ENCODE results near the gene ZC3H13. TPM values are rescaled to one million over a fixed set of nuclear protein-coding genes. Genes with fewer than 3 reads are reported as not detected.

ZC3H13 gene
- total and polyA plus RNA-seq, 2 of the 4 experiments (the other 2 are of a cell fraction): 7.7 to 10.8 TPM

- CTCF ChIA-PET: interaction anchor here (0.9 kb wide), 1 partner anchor 19 kb away, joined by 3 read pairs; no protein-coding TSS in a partner anchor
- Histone ChIP-seq H4K91ac (ENCODE audit: insufficient read depth, low read depth, low read length) (no peak overlapping the region), H3K9me3 (ENCODE audit: control insufficient read depth, insufficient read depth, low read length) (no peaks in the 10 kb centered on the region), H3K4me3 (ENCODE audit: insufficient read depth, low read depth, low read length) (no peak overlapping the region), H4K20me1 (ENCODE audit: insufficient read depth, low read length) (no peaks in the 10 kb centered on the region), H3K79me1 (ENCODE audit: low read depth in 1 of 2, low read length in 2 of 2) (no peaks in the 10 kb centered on the region), H2BK5ac (ENCODE audit: low read depth, low read length, poor library complexity, severe bottlenecking) (no peak overlapping the region), H4K5ac (ENCODE audit: low read depth, low read length) (no peak overlapping the region), H3K4me1 (ENCODE audit: control insufficient read depth, insufficient read depth, low read length) (no peaks in the 10 kb centered on the region), H3K14ac (replicated peaks; ENCODE audit: low read depth, low read length) (no peak overlapping the region), H3K27ac (ENCODE audit: insufficient read depth, low read length) (no peak overlapping the region), H3K9me1 (ENCODE audit: insufficient read depth, low read length) (no peaks in the 10 kb centered on the region; the same call in 1 of the 2 replicates), H4K8ac (ENCODE audit: low read depth in 2 of 2, low read length in 2 of 2) (no peak overlapping the region), H3K36me3 (ENCODE audit: control insufficient read depth, insufficient read depth, low read length) (no peaks in the 10 kb centered on the region), H2AK5ac (ENCODE audit: low read depth, low read length) (no peak overlapping the region), H2BK15ac (ENCODE audit: low read depth, low read length) (no peak overlapping the region), H2AFZ (replicated peaks; ENCODE audit: low read length, poor library complexity) (no peak overlapping the region), H3K27me3 (ENCODE audit: control insufficient read depth, insufficient read depth, low read length) (peaks cover 16% of the 10 kb centered on the region), H3K9ac (ENCODE audit: low read depth, low read length) (no peak overlapping the region), H3K18ac (ENCODE audit: low read depth, low read length) (no peak overlapping the region), H3K4ac (ENCODE audit: low read depth, low read length) (no peak overlapping the region), H2BK20ac (ENCODE audit: low read depth, low read length) (no peak overlapping the region), H2BK120ac (ENCODE audit: low read depth, low read length) (no peak overlapping the region), H3K56ac (ENCODE audit: extremely low read depth, insufficient read depth, low read length) (no peak overlapping the region), H3K4me2 (ENCODE audit: low read depth, low read length) (no peak overlapping the region), H2AK9ac (replicated peaks; ENCODE audit: low read depth, low read length, poor library complexity) (no peak overlapping the region), H3K23ac (ENCODE audit: low read depth, low read length) (no peak overlapping the region)
- DNase-seq (no peak), ATAC-seq (ENCODE audit: low read depth) (no peak)
- intact Hi-C loops (cut with micrococcal nuclease) (no loop called here), dilution Hi-C loops (cut with HindIII; ENCODE audit: low sequenced_read_pairs, unreplicated experiment) (no loop called here), in situ Hi-C loops (cut with MboI; ENCODE audit: low sequenced_read_pairs) (no loop called here)
- TF ChIP-seq ELK1 (IDR thresholded peaks at IDR 0.05; ENCODE audit: borderline replicate concordance, low read depth, low read length): no peak
- no peak for TF ChIP-seq CEBPB (IDR thresholded peaks at IDR 0.05; ENCODE audit: low read depth, low read length)
- TF ChIP-seq CHD1 (IDR thresholded peaks at IDR 0.05; ENCODE audit: low read depth, low read length): no peak
- TF ChIP-seq FOS (IDR thresholded peaks at IDR 0.05; ENCODE audit: low read depth, low read length): no peak
- TF ChIP-seq MAFK (IDR thresholded peaks at IDR 0.05; ENCODE audit: low read depth, low read length): no peak
- no peak for TF ChIP-seq MXI1 (IDR thresholded peaks at IDR 0.05; ENCODE audit: borderline replicate concordance, low read depth, low read length)
- no peak for TF ChIP-seq POLR2A (IDR thresholded peaks at IDR 0.05; ENCODE audit: low read depth, low read length)
- TF ChIP-seq RCOR1 (IDR thresholded peaks at IDR 0.05; ENCODE audit: insufficient replicate concordance, low read length): no peak
- TF ChIP-seq SMC3 (IDR thresholded peaks at IDR 0.05; ENCODE audit: low read depth, low read length): no peak
- no peak for TF ChIP-seq CTCF (conservative IDR thresholded peaks at IDR 0.05; ENCODE audit: low read depth, low read length)
- TF ChIP-seq RFX5 (IDR thresholded peaks at IDR 0.05; ENCODE audit: low read depth, low read length): no peak
- no peak for TF ChIP-seq USF2 (IDR thresholded peaks at IDR 0.05; ENCODE audit: low read depth, low read length)
- TF ChIP-seq BHLHE40 (IDR thresholded peaks at IDR 0.05; ENCODE audit: low read depth, low read length): no peak
- TF ChIP-seq NFE2L2 (IDR thresholded peaks at IDR 0.05; ENCODE audit: low read depth, low read length): no peak
- no peak for TF ChIP-seq RAD21 (IDR thresholded peaks at IDR 0.05; ENCODE audit: low read length)
- TF ChIP-seq MAZ (IDR thresholded peaks at IDR 0.05; ENCODE audit: borderline replicate concordance, low read depth, low read length): no peak
- 12% methylated on average over 3 of the region's 3 CpGs; no CpG with 5 or more reads in 1 of the 2 experiments for WGBS, 2 experiments (ENCODE audit: extremely low coverage in 2 of 2, insufficient read length in 1 of 2)
- POLR2A ChIA-PET (ENCODE audit: unreplicated experiment): no interaction called here
- no TSS peak for BruUV-seq (replicated peaks)
Measured at GRCh38 chr13:45926741-45927140, 125.8 kb downstream of the ZC3H13 start.

All from IMR-90 (cell line).